HG03342 (cell line): ENCODE results near the gene CD99.
"Not testable (repeated sequence)": the region's sequence is repeated elsewhere in the genome, so short reads cannot be mapped to it uniquely, and the experiment has no call there.

Experiments
- ATAC-seq: cut with Tn5 transposase; IDR thresholded peaks from one replicate; pipeline ENCODE4 v1.9.1; 2021; ENCODE audit warnings: mild to moderate bottlenecking, moderate library complexity; ENCODE audit not compliant: unreplicated experiment

Gene CD99

DNA sequence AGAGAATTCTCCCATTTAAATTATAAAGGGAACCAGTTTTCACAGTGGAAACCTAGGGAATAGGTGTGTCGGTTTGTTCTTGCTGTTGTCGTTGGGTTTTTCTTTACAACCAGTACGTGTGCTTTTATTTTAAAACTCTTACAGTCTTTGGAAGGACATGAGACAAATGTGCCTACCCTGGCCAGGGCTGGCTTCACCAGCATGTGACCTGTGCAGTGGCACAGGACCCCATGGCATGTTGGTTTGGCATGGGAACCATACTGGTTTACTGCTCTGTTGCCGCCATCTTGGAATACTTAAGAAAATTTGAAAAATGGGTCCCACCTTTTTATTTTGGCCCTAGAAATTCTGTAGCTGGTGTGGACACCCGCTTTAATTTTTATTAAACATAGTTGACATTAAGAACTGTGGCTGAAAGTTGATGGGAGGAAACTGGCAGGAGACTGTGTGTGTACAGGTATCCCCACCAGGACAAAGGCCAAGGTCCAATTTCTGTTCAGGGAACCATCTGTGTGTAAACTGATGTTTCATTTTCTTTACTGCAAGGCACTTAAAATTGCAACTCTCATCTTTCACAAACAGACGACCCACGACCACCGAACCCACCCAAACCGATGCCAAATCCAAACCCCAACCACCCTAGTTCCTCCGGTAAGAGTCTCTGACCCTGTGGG lies 28.8 kb downstream of the CD99 start:
- ATAC-seq, result no peak

- no peak for ATAC-seq
Observed at GRCh38 chrX:2723286-2723879, 32.3 kb downstream of the CD99 start.

DNA sequence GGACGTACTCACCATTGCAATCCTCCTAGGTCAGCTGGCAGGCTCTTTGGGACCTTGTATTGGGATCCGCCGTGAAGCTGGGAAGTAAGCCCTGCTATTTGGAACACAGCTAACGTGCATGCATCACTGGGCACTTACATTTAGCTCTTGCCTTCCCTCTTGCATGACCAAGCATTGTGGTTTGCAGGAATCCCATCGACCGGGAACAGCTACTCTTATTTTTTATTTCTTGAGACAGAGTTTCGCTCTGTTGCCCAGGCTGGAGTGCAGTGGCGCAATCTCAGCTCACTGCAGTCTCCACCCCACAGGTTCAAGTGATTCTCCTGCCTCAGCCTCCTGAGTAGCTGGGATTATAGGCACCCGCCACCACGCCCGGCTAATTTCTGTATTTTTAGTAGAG lies 36.2 kb downstream of the CD99 start:
- not testable (repeated sequence) for ATAC-seq

- no peak for ATAC-seq
Observed at GRCh38 chrX:2732076-2732475, 41.0 kb downstream of the CD99 start.

- no peak for ATAC-seq
Observed at GRCh38 chrX:2732649-2733048, 41.6 kb downstream of the CD99 start.

DNA sequence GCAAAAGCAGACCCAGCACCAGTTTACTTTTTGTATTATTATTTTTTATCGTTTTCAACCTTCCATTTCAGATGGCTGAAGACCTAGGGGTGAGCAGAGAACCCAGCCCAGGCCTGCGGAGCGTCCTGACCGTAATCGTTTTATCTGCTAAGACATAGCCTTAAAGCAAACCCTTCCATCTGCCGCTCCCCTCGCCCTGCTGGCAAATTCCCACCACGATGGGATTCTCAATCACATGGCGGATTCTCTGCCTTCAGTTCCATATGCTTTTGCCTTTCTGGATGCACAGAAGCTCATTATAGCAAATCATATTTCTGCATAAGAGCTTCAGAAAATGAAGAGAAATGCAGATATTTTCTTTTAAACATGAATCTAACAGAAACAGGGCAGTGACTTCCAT lies 42.2 kb downstream of the CD99 start:
- no peak for ATAC-seq

DNA sequence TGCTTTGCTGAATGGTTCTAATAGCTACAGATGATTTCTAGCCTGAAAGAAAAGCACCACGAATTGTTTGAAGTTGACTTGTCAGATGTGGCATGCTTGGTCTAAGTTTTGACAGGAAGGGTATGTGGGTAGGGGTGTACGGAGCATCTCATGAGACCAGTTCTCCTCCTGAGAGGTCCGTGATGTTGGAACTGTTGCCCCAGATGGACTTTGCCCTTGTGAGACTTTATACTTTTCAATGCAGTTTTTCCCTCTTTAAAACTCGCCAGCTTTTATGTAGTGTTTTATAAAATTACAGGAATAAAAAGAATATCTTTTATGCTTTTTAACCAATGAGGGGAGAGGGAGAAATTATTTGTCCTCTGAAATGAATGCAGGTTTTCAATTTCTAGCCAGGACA lies 44.2 kb downstream of the CD99 start:
- no peak for ATAC-seq

- ATAC-seq, result no peak
Observed at GRCh38 chrX:2740672-2741071, 49.6 kb downstream of the CD99 start.

DNA sequence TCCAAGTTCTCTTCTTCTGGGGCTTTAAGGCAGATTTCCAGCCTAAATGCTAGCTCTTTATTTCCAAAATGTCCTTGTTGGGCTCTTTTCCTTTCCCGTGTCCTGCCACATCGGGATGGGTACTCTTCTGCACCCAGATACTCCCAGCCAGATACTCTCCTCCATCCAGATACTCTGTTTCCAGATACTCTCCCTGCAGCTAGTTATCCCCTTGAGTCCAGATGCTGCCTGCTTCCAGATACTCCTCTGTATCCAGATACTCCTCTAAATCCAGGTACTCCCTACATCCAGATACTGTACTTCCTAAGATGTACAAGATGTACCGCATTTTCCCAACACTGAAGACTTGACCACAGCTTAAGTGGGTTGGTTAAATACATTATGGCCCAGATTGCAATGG lies 50.3 kb downstream of the CD99 start:
- ATAC-seq, result no peak

DNA sequence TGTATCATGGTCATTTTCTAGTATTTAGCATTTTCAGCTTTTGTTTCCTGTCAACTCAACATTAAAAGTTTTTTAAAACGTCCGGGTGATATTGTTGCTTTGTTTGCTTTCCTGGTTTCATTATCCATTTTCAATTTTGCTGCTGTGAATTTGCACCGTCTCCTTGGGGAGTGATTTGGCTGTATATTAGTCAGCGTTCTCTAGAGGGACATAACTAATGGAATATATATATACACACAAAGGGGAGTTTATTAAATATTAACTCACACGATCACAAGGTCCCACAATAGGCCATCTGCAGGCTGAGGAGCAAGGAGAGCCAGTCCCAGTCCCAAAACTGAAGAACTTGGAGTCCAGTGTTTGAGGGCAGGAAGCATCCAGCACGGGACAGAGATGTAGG lies 55.2 kb downstream of the CD99 start:
- ATAC-seq, result not testable (repeated sequence)

- ATAC-seq, result no peak
Observed at GRCh38 chrX:2748171-2748814, 57.2 kb downstream of the CD99 start.

- ATAC-seq, result no peak
Observed at GRCh38 chrX:2748815-2749188, 57.7 kb downstream of the CD99 start.

- ATAC-seq, result no peak
Observed at GRCh38 chrX:2751291-2751690, 60.2 kb downstream of the CD99 start.

DNA sequence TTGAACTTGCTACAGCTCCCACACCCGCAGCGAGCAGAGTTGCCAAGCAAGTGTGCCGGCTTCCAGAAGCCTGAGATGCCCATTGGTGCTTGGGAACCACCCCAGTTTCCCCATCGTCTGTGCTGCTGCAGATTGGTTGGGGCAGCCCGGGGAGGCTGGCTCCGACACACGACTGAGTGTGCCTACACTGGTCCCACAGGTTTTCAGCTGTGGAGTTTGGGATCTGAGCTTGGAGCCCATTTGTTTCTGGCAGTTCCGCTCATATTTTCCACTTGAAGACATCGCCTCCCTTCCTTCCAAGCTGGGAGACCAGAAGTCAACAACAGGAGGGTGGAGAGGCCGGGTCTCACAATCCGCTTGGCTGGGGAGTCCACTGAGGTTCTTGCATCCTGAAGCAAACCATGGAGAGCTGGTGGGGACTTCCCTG lies 60.8 kb downstream of the CD99 start, which contains the start of gene XG:
Gene XG, plus strand, starts transcription at position 167 of the 427 bp plus-strand sequence. Its CDS starts 235 bp downstream, at position 402.
- ATAC-seq, result not testable (repeated sequence)

DNA sequence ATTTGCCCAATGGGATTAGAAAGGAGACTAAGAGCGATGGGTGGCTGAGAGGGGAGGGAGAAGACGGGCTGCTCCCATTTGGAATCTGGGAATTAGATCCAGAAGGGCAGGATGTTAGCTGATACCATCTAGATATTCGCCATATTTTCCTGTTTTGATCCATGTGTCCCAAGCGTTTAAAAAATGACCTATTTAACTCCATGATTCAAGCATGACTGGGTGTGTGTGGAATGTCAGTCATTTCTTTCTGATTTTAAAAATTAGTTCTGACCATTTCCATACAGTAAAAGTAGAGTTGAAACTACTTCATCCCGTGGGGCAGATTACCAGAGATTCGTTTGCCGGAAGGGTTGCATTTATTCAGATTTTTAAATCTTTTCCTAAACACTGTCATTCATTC lies 61.3 kb downstream of the CD99 start:
- not testable (repeated sequence) for ATAC-seq

- not testable (repeated sequence) for ATAC-seq
Observed at GRCh38 chrX:2755163-2755715, 64.1 kb downstream of the CD99 start.

- no peak for ATAC-seq
Observed at GRCh38 chrX:2756548-2756947, 65.5 kb downstream of the CD99 start.

GRCh38 chrX:2761246-2761645 lies 70.2 kb downstream of the CD99 start:
- ATAC-seq, result no peak

DNA sequence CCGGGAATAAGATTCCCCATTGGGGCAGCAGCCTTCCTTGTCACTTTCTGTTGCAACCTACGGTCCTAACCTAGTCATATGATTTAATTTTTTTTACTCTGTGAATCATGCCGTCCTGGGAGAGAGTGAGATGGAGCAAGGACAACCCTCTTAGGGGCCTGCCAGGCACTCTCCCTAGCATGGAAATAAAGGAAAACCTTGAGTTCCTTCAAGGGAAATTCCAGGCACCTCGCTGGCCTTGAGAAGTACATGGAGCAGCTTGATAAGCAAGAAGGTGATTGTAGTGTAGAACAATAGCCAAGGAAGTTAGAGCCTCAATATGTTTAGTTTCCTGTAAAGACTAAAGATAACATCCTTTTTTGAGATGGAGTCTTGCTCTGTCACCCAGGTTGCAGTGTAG lies 71.6 kb downstream of the CD99 start:
- ATAC-seq, result not testable (repeated sequence)

- not testable (repeated sequence) for ATAC-seq
Observed at GRCh38 chrX:2764766-2765548, 73.9 kb downstream of the CD99 start.

DNA sequence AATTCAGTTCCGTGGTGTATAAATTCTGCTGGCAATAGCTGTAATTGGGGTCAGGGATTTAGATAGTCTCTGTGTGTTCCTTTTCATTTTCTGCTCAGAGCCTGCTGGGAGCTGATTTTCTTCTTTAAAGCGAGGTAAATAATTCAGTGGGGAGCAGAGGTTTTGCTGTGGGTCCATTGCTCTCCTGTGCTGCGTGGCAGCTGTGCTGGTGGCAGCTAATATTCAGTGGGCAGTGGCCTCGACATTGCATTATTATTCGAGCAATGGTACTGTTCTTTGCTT lies 74.4 kb downstream of the CD99 start:
- ATAC-seq, result no peak
